NCI-H128 (cell line): ENCODE results near the gene SLC25A12.
"Not testable (repeated sequence)": the region's sequence is repeated elsewhere in the genome, so short reads cannot be mapped to it uniquely, and the experiment has no call there.

Source experiments
- DNase-seq: peaks from one replicate; lab custom pipeline; 2025; ENCODE audit not compliant: unreplicated experiment; lab: John Stamatoyannopoulos, UW

Gene SLC25A12

GRCh38 chr2:171792886-171793580 is 101.0 kb downstream of the SLC25A12 start:
- no peak for DNase-seq

- DNase-seq: no peak
Measured at GRCh38 chr2:171792157-171792556, 101.9 kb downstream of the SLC25A12 start.

- no peak for DNase-seq
Measured at GRCh38 chr2:171791361-171791760, 102.7 kb downstream of the SLC25A12 start.

- DNase-seq: no peak
Measured at GRCh38 chr2:171789956-171790355, 104.1 kb downstream of the SLC25A12 start.

- no peak for DNase-seq
Measured at GRCh38 chr2:171788316-171788993, 105.6 kb downstream of the SLC25A12 start.

GRCh38 chr2:171787333-171788072 is 106.5 kb downstream of the SLC25A12 start:
- DNase-seq: no peak

GRCh38 chr2:171785450-171785849 is 108.6 kb downstream of the SLC25A12 start:
- no peak for DNase-seq

GRCh38 chr2:171778515-171778914 is 115.5 kb downstream of the SLC25A12 start:
- DNase-seq: no peak

GRCh38 chr2:171774581-171774980 is 119.5 kb downstream of the SLC25A12 start:
- not testable (repeated sequence) for DNase-seq

- DNase-seq: no peak
Measured at GRCh38 chr2:171772373-171772772, 121.7 kb downstream of the SLC25A12 start.

- DNase-seq: no peak
Measured at GRCh38 chr2:171771463-171771862, 122.6 kb downstream of the SLC25A12 start.

- DNase-seq: no peak
Measured at GRCh38 chr2:171763602-171764001, 130.4 kb downstream of the SLC25A12 start.

- DNase-seq: no peak
Measured at GRCh38 chr2:171762879-171763573, 131.0 kb downstream of the SLC25A12 start.

- not testable (repeated sequence) for DNase-seq
Measured at GRCh38 chr2:171761176-171761575, 132.9 kb downstream of the SLC25A12 start.

GRCh38 chr2:171758762-171759161 is 135.3 kb downstream of the SLC25A12 start:
- DNase-seq: not testable (repeated sequence)

- no peak for DNase-seq
Measured at GRCh38 chr2:171754254-171754939, 139.6 kb downstream of the SLC25A12 start.

- DNase-seq: no peak
Measured at GRCh38 chr2:171747371-171747770, 146.7 kb downstream of the SLC25A12 start.

GRCh38 chr2:171745806-171746205 is 148.2 kb downstream of the SLC25A12 start:
- no peak for DNase-seq

- no peak for DNase-seq
Measured at GRCh38 chr2:171745141-171745540, 148.9 kb downstream of the SLC25A12 start.

- no peak for DNase-seq
Measured at GRCh38 chr2:171742760-171743159, 151.3 kb downstream of the SLC25A12 start.

GRCh38 chr2:171741189-171741588 is 152.9 kb downstream of the SLC25A12 start:
- no peak for DNase-seq
